ENCODE measurements around the gene DYNC2I2. TPM values are rescaled to one million over a fixed set of nuclear protein-coding genes. Genes with fewer than 3 reads are reported as not detected.

Gene DYNC2I2
- 48.3 and 59.6 TPM in 2 replicates for total RNA-seq

DNA sequence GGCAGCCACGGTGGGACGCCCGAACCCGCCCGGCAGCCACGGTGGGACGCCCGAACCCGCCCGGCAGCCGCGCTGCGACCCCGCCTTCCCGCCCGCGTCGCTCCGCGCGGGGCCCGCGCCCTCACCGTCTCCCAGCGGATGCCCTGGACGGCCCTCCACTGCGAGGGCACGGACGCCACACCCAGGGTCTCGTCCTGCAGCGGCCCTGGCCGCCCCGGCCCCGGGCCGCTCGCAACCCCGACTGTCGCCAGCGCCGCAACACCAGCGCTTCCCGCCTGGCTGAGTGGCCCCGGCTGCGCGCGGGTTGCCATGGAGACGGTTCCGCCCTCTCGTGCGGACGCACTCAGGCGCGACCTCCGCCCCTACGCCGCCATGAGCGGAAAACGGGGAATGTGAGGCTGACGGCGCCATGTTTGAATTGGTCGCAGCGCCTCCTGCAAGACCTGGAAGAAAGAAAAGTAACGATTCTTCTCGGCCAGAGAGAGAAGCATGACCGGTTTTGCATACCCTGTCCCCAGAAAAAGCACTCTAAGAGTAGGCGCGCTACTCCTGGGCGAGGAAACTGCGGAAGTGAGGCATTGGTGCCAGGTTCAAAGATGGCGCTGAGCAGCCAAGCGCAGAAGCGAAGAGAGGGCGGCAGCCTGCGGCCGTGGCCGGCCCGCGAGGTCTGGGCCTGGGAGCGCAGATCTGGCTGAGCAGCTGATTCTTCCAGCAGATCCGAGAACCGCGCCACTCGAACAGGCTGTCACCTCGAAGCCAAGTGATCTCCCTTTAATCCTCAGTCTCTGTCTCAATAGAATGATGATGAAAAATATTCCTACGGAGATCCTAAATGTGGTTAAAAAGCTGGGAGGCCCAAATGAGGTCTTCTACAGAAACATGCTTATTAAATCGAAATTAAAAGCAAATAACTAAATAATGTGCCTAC lies at the start of gene DYNC2I2:
TSS of gene DYNC2I2 (minus strand) at position 432 of the 928 bp plus-strand sequence. CDS start at position 311, 121 bp downstream.

DNA sequence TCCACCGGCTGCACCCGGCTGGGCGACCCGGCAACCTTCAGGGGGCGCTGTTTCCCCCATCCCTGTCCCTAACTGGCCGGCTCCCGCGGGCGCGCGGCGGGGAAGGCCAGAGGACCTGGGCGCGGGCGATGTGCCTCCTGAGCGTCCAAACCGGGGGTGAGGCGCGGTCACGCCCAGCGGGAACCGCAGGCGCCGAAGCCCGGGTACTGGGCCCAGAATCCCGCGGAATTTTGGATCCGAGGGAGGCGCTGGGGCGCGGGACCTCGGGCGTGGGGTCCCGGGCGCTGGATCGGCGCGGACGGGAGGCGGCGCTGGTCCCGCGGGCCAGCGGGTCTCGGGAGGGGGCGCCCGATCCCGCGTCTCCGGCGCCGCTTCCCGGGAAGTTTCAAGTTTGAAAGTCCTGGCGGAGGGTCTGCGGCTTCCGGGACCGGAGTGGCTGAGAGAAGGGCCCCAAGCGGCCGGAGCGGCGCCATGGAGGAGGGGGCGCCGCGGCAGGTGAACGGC lies 45.9 kb upstream of the DYNC2I2 start, which contains the start of gene PKN3:
TSS of gene PKN3 (plus strand) at position 59 of the 504 bp plus-strand sequence. CDS start at position 472, 413 bp downstream.

DNA sequence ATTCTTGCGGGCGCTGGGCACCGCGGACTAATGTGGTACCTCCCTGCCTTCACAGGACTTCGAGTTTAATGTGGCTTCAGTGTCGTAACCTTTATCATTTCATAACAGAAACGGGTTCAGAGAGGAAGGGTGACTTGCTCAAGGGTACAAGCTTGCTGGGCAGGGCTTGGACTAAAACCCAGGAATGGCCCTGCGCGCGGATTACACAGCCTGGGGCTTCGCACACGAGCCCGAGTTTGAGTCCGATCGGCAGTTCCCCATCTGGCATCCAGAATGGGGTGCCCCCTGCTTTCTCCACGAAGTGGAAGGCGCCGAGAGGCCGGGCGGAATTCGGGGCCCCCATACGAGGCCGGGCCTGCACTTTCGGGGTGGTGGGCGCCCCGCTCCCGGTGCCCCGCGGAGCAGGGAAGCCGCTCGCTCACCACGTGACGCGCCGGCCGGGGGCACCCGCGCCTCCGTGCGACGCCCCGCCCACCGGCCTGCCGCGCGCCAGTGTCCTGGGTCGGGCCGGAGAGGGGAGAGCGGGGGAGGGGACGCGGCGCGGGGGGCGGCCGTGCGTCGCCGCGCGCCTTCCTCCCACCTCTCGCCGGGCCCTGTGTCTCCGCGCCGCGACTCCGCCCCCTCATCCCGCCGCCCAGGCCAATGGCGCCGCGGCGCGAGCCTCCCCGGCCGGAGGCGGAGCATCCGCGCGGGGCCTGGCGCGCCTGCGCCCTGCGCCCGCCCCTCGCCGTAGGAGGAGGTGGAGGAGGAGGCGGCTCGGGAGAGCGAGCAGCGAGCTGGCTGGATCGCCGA lies 32.0 kb upstream of the DYNC2I2 start, which contains the start of gene SET:
TSS of gene SET (plus strand) at position 722 of the 792 bp plus-strand sequence. CDS start 361 bp downstream, outside the sequence.

Other genes with a start within 250 kb of the DYNC2I2 start
- 400 and 569 TPM in 2 replicates for gene CERCAM, start 236.0 kb downstream of the DYNC2I2 start, total RNA-seq
- gene ODF2, start 200.8 kb downstream of the DYNC2I2 start, total RNA-seq: 27.7 and 41.2 TPM in 2 replicates
- 16.1 and 30.6 TPM in 2 replicates for gene GLE1, start 152.1 kb downstream of the DYNC2I2 start, total RNA-seq
- gene SPTAN1, start 104.3 kb downstream of the DYNC2I2 start, total RNA-seq: 309 and 444 TPM in 2 replicates
- gene SET, start 32.4 kb upstream of the DYNC2I2 start, total RNA-seq: 273 and 299 TPM in 2 replicates
- 1.8 and 2.0 TPM in 2 replicates for gene PKN3, start 45.7 kb upstream of the DYNC2I2 start, total RNA-seq
- 82.4 and 97.1 TPM in 2 replicates for gene ZDHHC12, start 67.3 kb upstream of the DYNC2I2 start, total RNA-seq
- 34.2 and 46.7 TPM in 2 replicates for gene ZER1, start 115.1 kb upstream of the DYNC2I2 start, total RNA-seq
- 19.6 and 25.6 TPM in 2 replicates for gene TBC1D13, start 130.4 kb upstream of the DYNC2I2 start, total RNA-seq
- 9.4 and 27.9 TPM in 2 replicates for gene ENDOG, start 161.7 kb upstream of the DYNC2I2 start, total RNA-seq
- 17.7 and 22.0 TPM in 2 replicates for gene SPOUT1, start 172.9 kb upstream of the DYNC2I2 start, total RNA-seq
- 3.6 and 5.1 TPM in 2 replicates for gene KYAT1, start 225.1 kb upstream of the DYNC2I2 start, total RNA-seq
- 27.5 and 36.5 TPM in 2 replicates for gene LRRC8A, start 225.3 kb upstream of the DYNC2I2 start, total RNA-seq